NCI-H1092 (cell line): ENCODE measurements around the gene ARID1A.
A peak's percentile ranks its signal among the peaks of the same experiment; 100 is the strongest.

Experiments
- DNase-seq: peaks from one replicate; lab custom pipeline; 2025; lab: John Stamatoyannopoulos, UW

Gene ARID1A

GRCh38 chr1:26761217-26761616, 65.4 kb downstream of the ARID1A start:
- no peak for DNase-seq

GRCh38 chr1:26767714-26768113, 71.9 kb downstream of the ARID1A start:
- no peak for DNase-seq

- no peak for DNase-seq
Measured at GRCh38 chr1:26768755-26769154, 72.9 kb downstream of the ARID1A start.

- no peak for DNase-seq
Measured at GRCh38 chr1:26771285-26771642, 75.4 kb downstream of the ARID1A start.

- DNase-seq = no peak
Measured at GRCh38 chr1:26771643-26772321, 76.0 kb downstream of the ARID1A start.

- no peak for DNase-seq
Measured at GRCh38 chr1:26772687-26773086, 76.9 kb downstream of the ARID1A start.

GRCh38 chr1:26774462-26774861, 78.6 kb downstream of the ARID1A start:
- no peak for DNase-seq

- no peak for DNase-seq
Measured at GRCh38 chr1:26775666-26776065, 79.9 kb downstream of the ARID1A start.

- no peak for DNase-seq
Measured at GRCh38 chr1:26779098-26779668, 83.4 kb downstream of the ARID1A start.

- DNase-seq = no peak
Measured at GRCh38 chr1:26780344-26780957, 84.6 kb downstream of the ARID1A start.

- DNase-seq = no peak
Measured at GRCh38 chr1:26781206-26781825, 85.5 kb downstream of the ARID1A start.

GRCh38 chr1:26782521-26783212, 86.9 kb downstream of the ARID1A start:
- no peak for DNase-seq

GRCh38 chr1:26783646-26784022, 87.8 kb downstream of the ARID1A start:
- no peak for DNase-seq

GRCh38 chr1:26784023-26784871, 88.4 kb downstream of the ARID1A start:
- no peak for DNase-seq

- no peak for DNase-seq
Measured at GRCh38 chr1:26784886-26785285, 89.1 kb downstream of the ARID1A start.

GRCh38 chr1:26785611-26786436, 90.0 kb downstream of the ARID1A start:
- DNase-seq = no peak

GRCh38 chr1:26786437-26787380, 90.9 kb downstream of the ARID1A start:
- DNase-seq = peak; percentile 37

- DNase-seq = peak; percentile 52
Measured at GRCh38 chr1:26787381-26787705, 91.5 kb downstream of the ARID1A start.

GRCh38 chr1:26787706-26788514, 92.1 kb downstream of the ARID1A start, which contains the start of gene PIGV:
Gene PIGV, plus strand, starts transcription at chr1:26787950. Its CDS starts 2,866 bp downstream, at chr1:26790816.
- DNase-seq = peak; percentile 93
